Measurements from ENCODE around the gene GALR3.

GALR3 gene

GRCh38 chr22:37803639-37804351 lies 19.4 kb upstream of the GALR3 start:
- DNase-seq = no peak

- DNase-seq = peak; percentile 9
These were observed 18.8 kb upstream of the GALR3 start for GRCh38 chr22:37804352-37804880.

GRCh38 chr22:37804881-37805809 lies 18.0 kb upstream of the GALR3 start:
- peak; percentile 80 for DNase-seq

GRCh38 chr22:37805810-37806277 lies 17.3 kb upstream of the GALR3 start:
- DNase-seq = no peak

GRCh38 chr22:37806409-37807333 lies 16.5 kb upstream of the GALR3 start:
- DNase-seq = peak; percentile 21

GRCh38 chr22:37807410-37808293 lies 15.5 kb upstream of the GALR3 start, which contains the start of gene GCAT:
TSS of gene GCAT (plus strand) at chr22:37807934. CDS start at chr22:37807968, 34 bp downstream.
- peak; percentile 96 for DNase-seq

GRCh38 chr22:37808294-37808657 lies 14.9 kb upstream of the GALR3 start:
- no peak for DNase-seq

- no peak for DNase-seq
These were observed 13.4 kb upstream of the GALR3 start for GRCh38 chr22:37809672-37810333.

- DNase-seq = no peak
These were observed 11.3 kb upstream of the GALR3 start for GRCh38 chr22:37811867-37812266.

- DNase-seq = no peak
These were observed 10.1 kb upstream of the GALR3 start for GRCh38 chr22:37812869-37813678.

- DNase-seq = no peak
These were observed 7.6 kb upstream of the GALR3 start for GRCh38 chr22:37815593-37815992.

- no peak for DNase-seq
These were observed 6.5 kb upstream of the GALR3 start for GRCh38 chr22:37816543-37817180.

GRCh38 chr22:37817705-37818408 lies 5.3 kb upstream of the GALR3 start:
- peak; percentile 88 for DNase-seq

- DNase-seq = peak; percentile 77
These were observed 4.6 kb upstream of the GALR3 start for GRCh38 chr22:37818409-37819104.

- no peak for DNase-seq
These were observed 4.1 kb upstream of the GALR3 start for GRCh38 chr22:37819105-37819433.

- DNase-seq = no peak
These were observed 2.8 kb upstream of the GALR3 start for GRCh38 chr22:37820350-37820749.

- no peak for DNase-seq
These were observed 926 bp upstream of the GALR3 start for GRCh38 chr22:37822079-37822833.
